Astrocyte of the cerebellum (primary cell): ENCODE measurements around the gene CTNNA3.
A peak's percentile ranks its signal among the peaks of the same experiment; 100 is the strongest.
"Not testable (repeated sequence)": the region's sequence is repeated elsewhere in the genome, so short reads cannot be mapped to it uniquely, and the experiment has no call there.

Experiments
- DNase-seq: peaks from one replicate; pipeline ENCODE4 v3.0.0-alpha.2; 2011; ENCODE audit warnings: low read depth
- H3K4me3 ChIP-seq: 2 replicates; pipeline ENCODE4 v1.5.1; 2011; ENCODE audit warnings: mild to moderate bottlenecking, low read depth, low read length, moderate library complexity
- in situ Hi-C: cut with HindIII; loops from 2 replicates; pipeline ENCODE4 v1.10.0; 2017; ENCODE audit warnings: low sequenced_read_pairs
- TF ChIP-seq, protein P1 (sequence below): IDR thresholded peaks from 2 replicates; pipeline ENCODE4 v1.5.1; 2012; ENCODE audit warnings: low read length, low read depth, moderate library complexity, mild to moderate bottlenecking; ENCODE audit errors: missing control alignments

The CTNNA3 gene

DNA sequence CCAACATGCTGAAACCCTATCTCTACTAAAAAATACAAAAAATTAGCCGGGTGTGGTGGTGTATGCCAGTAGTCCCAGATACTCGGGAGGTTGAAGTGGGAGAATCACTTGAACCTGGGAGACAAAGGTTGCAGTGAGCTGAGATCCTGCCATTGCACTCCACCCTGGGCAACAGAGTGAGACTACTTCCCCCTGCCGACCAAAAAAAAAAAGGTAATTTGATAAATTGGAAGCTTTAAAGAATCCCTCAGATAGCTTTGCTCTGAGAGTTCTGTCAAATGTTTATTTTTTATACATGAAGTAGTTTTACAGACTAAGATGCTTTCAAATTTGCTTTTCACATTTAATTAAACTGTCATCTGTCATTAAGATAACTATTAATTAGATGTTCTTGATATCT, 1333.5 kb downstream of the CTNNA3 start:
- TF ChIP-seq, protein P1, sequence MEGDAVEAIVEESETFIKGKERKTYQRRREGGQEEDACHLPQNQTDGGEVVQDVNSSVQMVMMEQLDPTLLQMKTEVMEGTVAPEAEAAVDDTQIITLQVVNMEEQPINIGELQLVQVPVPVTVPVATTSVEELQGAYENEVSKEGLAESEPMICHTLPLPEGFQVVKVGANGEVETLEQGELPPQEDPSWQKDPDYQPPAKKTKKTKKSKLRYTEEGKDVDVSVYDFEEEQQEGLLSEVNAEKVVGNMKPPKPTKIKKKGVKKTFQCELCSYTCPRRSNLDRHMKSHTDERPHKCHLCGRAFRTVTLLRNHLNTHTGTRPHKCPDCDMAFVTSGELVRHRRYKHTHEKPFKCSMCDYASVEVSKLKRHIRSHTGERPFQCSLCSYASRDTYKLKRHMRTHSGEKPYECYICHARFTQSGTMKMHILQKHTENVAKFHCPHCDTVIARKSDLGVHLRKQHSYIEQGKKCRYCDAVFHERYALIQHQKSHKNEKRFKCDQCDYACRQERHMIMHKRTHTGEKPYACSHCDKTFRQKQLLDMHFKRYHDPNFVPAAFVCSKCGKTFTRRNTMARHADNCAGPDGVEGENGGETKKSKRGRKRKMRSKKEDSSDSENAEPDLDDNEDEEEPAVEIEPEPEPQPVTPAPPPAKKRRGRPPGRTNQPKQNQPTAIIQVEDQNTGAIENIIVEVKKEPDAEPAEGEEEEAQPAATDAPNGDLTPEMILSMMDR: no peak
- in situ Hi-C loops: no loop called here
- H3K4me3 ChIP-seq: no peak overlapping the region
- DNase-seq: no peak

DNA sequence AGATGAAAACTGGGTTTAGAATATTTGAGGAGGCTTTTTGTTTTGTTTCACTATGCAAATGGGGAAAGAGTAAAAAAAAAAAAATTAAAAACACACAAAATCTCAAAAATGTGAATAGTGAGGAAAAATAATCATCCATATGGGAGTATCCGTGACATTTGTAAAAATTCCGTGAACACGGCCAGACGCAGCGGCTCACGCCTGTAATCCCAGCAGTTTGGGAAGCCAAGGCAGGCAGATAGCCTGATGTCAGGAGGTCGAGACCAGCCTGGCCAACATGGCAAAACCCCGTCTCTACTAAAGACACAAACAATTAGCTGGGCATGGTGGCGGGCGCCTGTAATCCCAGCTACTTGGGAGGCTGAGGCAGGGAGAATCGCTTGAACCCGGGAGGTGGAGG, 1342.2 kb downstream of the CTNNA3 start:
- H3K4me3 ChIP-seq, in situ Hi-C loops, DNase-seq: not testable (repeated sequence)

DNA sequence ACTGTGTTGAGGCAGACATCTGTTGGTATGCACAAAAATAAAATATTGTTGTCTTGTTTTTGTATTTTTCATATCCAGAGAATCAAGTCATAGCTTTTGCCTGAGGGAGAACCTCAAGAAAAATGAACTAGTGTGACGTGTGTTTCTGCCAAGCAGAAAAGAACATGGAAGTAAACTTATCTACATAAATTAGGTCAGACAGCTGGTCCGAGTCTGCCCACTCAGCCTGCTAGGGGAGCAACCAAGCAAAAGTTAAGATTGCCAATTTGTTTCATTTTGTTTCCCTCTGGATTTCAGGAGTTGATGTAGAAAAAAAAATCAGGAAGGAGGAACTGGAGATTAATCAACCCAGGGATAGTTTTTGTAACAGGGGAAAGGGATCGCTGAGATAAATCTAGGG, 1342.6 kb downstream of the CTNNA3 start:
- no peak overlapping the region for H3K4me3 ChIP-seq
- TF ChIP-seq, protein P1: no peak
- no peak for DNase-seq
- in situ Hi-C loops: no loop called here

DNA sequence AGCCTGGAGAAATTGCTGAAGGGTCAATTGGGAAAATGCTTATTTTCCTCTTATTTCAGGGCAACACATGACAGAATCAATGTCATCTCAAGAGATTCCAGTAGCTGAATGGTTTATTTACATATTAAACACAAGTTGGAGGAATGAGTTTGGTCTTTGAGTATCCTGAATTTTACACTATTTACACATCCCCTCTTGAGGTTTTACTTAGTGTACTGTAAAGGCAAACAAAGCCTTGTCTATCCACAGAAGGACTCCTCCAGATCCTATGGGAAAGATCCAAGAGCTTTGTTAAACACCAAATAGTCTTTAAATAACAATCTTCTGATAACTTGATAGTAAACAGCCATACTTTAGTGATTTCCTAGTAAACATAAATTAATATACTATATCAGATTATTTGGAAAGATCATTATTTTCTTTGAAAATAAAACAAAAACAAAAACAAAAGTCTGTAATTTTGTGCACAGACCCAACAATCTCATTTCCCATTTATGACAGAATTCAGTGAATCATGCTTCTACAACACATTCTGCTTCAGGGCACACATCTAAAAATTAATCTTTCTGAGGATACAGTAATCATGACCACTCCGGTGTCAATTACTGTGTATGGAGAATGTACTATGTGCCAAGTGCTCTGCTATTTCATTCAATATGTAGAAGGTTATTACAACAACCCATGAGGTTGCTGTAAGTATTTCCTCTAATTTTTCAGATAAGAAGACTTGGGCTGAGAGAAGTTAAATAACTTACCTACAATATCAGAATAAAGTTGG, 1345.2 kb downstream of the CTNNA3 start:
- no peak overlapping the region for H3K4me3 ChIP-seq
- in situ Hi-C loops: no loop called here
- DNase-seq: no peak
- TF ChIP-seq, protein P1: no peak

DNA sequence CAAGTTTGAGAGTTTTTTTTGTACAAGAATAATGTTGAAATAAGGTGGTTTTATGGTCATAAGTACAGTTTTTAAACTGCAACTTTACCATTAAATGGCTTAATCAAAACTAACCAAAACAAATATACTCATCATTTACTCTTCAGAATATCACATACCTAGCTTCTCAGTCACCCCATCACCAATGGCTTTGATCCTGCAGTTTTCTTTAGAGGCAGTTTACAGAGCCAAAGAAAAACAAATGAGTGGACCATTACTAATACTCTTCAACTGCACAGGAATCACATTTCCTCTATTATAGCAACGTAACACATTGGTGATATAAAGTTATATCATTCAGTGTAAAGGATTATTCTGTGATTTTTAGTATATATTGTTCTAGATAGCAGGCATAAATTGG, 1346.3 kb downstream of the CTNNA3 start:
- in situ Hi-C loops: no loop called here
- TF ChIP-seq, protein P1: no peak
- peak; percentile 26 for DNase-seq
- H3K4me3 ChIP-seq: no peak overlapping the region

DNA sequence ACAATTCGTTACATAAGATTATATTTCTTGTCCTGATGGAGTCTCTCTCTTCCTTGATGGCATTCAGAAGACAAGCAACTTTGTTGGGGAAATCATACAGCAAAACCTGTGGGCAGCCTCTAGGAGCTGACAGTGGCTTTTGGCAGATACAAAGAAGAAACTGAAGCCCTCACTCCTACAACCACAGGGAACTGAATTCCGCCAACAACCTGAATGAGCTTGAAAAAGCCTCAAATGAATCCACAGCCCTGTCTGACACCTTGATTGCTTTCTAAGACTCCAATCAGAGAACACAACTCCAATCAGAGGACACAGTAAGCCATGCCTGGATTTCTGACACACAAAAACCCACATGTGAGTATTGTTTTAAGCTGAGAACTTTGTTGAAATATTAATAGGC, 1346.9 kb downstream of the CTNNA3 start:
- H3K4me3 ChIP-seq: no peak overlapping the region
- in situ Hi-C loops: no loop called here
- DNase-seq: no peak
- TF ChIP-seq, protein P1: no peak

DNA sequence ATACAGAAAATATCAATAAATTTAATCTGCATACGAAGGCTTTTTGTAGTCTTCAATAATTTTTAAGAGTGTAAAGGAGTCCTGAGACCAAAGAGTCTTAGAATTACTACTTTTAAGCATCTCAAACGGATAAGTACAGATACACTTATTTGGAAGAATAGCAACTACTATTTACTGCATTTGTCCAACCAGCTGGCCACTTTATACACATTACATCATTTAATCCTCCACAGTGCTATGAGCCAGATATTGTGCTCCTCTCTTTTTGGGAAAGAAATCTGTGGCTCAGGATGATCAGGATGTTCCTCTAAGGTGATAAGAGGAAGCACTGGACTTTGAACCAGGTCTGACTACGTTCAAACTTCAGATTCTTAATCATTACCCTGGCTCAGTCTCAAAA, 1358.8 kb downstream of the CTNNA3 start:
- no peak for DNase-seq
- in situ Hi-C loops: no loop called here
- H3K4me3 ChIP-seq: no peak overlapping the region
- TF ChIP-seq, protein P1: no peak
